SIG-M5 (cell line): Measurements from ENCODE around the gene EGFL8.
"Not testable (repeated sequence)": the region's sequence is repeated elsewhere in the genome, so short reads cannot be mapped to it uniquely, and the experiment has no call there.

Experiments
- DNase-seq: peaks from one replicate; lab custom pipeline; 2025; lab: John Stamatoyannopoulos, UW

Gene EGFL8

DNA sequence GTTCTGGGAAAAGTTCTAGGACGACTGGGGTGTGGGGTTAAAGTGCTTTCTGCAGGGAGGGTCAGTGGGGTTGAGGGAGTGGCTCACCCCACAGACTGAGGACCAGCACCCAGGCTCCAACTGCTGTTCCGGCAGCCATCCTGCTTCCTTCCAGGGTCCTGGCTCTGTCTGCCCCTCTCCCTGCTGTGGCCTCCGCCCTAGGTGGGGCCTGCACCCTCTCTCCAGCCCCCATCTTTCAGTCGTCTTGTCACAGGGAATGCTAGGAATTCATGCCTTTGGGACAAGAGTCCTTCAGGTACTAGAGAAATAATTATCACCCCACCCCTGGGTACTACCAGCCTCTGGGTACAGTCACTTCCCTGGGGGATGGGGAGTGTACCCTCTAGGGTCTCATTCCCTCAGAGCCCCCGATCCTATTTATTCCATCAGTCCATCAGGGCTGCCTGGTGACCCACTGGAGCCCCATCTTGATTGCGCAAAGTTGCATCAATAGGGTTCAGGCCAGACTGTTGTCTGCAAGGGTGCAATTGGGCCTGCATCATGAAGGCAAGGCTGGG, 19.8 kb downstream of the EGFL8 start, which contains the start of gene AGER:
Gene AGER (minus strand): TSS at position 170 of the 557 bp plus-strand sequence. CDS start 31 bp downstream, at position 139.
- DNase-seq, result no peak

DNA sequence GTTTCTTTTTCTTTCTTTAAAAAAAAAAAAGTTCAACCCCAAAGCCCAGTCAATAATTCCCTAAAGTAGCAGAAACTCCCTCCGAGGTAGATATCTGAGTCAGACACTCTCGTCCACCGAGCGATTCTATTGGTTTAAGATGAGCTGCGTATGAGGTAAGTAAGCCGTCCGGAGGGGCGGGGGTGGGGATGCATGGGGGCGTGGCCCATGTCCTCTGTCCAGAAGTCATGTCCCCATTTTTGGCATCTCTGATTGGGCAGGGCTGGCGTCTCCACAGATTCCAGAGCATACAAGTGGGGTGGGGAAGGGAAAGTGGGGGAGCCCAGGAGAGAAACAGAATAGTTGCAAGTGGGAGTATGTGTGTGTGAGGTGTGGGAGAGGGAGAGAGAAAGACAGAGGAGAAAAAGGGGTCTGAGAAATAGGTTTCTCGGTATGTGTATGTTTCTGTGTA, 21.3 kb downstream of the EGFL8 start:
- DNase-seq, result not testable (repeated sequence)

DNA sequence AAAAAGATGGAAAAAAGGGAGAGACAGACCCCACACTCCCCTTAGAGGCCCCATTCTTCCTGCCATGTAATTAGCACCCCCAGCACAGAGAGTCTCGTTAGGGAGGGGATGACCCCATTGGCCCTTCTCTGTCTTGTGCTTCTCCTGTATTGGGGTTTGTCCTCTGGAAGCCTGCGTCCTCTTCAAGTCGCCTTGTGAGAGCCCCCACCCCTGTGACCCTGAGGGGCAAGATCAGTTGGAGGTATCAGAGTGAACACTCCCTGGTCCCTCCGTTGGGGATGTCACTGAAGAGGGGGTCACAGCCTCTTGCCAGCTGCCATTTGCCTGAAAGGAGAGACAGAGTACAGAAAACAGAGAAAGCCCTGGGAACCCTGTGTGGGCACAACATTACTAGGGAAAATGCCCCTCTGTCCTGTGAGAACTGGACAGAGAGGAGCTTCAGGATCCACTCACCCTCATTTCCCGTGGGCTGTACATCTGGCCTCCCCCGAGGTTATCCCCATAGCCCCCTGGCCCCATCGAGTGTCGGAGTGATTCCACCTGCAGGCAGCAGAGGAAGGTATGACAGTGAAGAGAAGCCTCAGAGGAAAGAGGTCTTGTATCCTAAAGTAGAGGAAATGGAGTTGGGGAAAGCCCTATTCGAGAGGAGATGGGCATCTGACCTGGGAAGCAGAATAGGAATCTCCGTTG, 21.9 kb downstream of the EGFL8 start:
- not testable (repeated sequence) for DNase-seq

DNA sequence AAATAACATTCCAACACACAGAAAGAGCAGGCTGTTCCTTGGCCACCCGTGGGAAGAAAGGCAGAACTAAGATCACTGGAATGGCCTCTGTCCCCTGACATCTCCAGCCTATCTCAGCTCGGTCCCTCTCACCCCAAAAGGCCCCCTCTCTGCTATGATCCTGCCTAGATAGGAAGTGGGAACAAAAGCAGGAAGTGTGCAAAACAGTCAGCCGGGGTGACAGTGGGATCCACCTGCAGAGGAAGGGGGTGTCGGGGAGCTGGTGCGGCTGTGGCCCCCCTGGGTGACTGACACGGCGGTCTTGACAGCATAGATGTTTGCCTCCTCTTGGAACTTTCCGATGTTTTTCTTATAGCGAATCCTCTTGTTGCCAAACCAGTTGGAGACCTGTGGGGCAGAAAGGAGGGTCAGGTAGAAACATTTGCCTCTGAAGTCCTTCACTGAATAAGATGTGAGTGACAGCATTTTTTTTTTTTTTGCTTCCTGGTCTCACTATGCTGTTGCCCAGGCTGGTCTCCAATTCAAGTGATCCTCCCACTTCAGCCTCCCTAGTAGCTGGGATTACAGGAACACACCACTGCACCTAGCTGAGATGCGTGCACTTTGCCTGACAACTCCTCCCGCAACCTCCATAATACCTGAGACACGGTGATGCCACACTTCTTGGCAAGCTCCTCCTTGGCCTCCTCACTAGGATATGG, 22.8 kb downstream of the EGFL8 start:
- no peak for DNase-seq

DNA sequence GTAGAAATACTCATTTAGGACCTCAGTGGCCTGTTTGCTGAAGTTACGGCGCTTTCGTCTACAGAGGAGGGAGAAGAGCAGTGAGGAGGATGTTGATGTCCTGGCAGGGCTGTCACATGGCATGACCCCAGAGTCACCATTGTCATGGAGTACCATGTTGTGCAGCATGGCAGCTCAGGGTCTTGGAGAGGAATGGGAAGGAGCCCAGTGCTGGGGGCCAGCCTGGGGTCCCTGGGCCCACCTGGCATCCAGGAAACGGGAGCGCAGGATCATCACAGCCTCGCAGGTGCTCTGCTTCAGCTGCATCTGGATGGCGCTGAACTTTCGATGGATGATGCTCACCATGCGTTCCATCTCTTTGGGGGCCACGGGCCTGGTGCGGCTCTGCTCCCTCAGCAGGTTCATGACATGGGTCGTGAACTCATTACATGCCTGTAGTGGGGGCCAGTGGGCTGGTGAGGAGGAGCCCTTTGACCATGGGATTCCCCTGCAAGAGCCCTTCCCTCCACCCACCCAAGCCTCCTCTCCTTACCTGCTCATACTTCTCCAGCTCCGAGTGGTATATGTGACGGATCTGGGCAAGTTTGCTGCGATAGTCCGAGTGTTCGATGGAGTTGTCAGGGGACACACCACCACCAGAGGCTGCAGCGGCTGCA, 23.5 kb downstream of the EGFL8 start:
- DNase-seq, result not testable (repeated sequence)

DNA sequence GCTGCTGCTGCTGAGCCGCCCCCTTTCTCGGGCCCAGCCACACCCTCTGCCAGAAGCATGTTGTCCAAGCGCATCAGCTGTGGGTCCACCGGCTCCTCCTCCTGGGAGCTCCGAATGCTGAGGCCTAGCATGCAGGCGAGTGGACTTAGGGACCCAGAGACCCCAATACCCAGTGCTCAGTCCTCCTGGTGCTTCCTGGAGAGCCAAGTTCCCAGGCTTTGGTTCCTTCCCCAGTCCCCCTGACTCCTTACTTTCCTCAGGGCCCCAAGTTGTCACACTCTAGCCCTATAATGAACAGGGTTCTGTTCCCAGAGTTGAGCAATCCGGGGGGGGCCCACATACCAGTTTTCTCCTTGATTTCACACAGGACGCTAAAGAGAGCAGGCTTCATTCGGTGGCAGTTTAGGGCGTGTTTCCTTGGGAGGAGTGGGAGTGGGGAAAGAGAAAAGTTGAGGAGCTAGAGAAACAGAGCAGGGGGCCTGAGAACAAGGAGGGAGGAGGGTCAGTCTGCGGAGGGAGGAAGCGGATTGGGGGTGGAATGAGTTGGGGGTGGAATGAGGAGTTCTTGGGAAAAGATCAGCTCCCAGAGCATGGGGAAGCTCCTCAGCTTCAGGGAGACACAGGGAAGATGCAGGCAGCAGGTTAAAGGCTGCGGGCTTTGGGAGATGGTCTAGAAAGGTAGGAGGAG, 24.1 kb downstream of the EGFL8 start:
- no peak for DNase-seq

DNA sequence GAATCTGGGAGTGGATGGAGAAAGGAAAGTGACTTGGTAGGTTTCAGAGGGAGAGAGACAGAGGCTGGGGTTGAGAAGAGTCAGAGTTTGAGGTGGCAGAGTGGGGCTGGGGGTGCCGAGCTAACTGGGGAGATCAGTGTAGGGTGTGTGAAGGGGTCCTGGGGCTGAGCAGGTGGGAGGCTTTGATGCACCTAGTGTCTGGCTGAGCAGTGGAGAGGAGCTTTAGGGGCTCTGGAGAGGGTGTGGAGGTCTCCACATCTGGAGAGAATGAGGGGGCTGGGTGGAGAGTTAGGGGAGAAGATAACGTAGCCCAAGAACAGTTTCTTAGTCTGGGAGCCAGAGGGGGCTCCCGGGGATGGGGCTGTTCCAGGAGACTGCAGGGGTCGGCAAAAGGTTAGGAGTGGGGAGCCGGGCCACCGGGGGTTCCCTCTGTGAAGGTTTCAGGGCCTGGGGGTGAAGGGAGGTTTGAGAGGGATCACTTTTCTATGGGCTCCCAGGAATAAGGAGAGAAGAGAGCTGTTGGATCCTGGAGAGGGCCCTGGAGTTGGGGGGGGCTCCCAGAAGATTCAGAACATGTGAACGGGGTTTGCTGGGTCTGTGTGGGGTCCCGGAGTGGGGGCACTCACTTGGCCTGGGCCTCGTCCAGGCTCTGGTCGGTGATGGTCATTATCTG, 24.8 kb downstream of the EGFL8 start:
- DNase-seq, result no peak

DNA sequence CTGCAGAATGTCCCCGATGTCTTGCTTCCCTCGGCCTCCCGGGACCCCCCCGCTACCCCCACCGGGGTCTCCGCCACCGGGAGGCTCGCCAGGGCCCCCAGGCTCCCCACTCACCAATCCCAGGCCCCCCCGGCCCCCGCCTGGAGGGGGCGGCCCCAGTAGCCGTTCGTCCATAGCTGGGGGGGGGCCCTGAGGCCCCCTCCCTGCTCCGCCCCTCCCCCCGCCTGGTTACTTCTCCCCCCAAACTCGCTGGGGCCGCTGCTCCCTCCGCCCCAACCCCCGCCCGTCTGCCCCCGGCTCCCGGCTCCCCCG, 25.3 kb downstream of the EGFL8 start:
- no peak for DNase-seq

DNA sequence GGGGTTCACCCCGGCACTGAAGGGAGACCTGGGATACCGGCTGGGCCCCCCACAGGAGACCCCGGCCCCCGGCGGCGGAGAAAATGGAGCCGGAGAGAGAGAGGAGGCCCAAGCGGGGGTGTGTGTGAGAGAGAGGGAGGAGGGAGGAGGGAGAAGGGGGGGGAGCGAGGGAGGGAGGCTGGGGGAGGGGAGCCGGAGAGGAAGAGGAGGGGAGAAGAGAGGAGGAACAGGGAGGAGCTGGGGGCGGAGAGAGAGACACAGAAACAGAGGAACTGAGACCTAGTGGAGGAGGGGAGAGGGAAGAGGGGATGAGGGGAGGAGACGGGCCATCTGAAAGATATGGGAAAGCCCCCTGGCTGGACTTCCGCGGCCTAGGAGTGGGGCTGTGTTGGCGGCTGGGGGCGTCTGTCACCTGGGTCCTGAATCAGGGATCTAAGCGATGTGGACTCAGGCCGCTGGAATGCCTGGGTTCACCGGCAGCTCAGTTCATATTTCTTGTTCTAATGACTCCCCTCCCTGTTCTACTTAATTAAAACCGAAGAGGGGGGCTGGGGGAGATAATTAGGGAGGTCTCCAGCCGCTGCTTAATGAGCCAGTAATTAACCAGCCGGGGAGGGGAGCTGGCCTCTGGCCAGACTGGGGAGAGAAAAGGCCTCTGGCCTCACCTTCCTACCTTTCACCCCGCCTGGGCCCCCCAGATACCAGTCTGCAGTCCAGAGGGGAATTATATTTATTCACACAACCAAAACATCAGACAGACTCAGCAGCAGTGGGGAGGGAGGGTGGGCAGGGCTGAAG, 25.9 kb downstream of the EGFL8 start, which contains the start of gene PBX2:
Gene PBX2 (minus strand): TSS at position 149 of the 798 bp plus-strand sequence. CDS start 287 bp downstream, outside the sequence.
- DNase-seq, result peak; percentile 20

DNA sequence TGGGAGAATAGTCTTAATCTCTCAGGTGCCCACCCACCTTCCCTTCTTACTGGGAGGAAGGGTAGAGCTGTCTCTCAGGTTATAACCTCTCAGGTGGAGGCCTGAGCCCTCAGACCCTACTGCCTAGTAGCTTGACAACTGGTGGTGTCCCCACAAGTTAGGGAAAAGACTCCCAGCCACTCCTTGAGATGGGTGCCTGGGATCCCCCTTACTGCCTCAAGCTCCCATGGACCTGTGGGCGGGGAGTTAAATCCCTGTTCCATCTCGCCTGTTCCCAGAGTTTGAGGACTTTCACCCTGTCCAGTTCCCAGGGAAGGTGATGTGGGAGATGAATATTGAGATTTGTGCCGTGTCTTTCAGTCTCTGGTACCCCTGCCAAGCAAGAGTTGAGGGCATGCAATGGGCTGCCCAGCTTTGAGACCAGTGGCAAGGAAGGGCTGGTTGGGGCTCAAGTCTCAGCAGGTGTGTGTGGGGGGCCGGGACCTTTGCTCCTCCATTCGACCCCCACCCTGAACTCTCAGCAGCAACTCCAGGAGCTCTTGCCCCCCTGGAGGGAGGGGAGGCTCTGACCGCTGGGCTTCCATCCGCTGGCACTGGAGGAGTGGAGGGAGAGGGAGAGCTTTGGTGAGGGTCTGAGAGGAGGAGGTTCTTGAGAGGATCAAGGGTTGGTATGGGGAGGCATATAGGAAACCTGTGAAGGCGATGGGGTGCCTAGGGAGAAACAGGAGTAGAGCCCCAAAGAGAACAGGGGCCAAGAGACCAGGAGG, 26.7 kb downstream of the EGFL8 start:
- DNase-seq, result no peak

DNA sequence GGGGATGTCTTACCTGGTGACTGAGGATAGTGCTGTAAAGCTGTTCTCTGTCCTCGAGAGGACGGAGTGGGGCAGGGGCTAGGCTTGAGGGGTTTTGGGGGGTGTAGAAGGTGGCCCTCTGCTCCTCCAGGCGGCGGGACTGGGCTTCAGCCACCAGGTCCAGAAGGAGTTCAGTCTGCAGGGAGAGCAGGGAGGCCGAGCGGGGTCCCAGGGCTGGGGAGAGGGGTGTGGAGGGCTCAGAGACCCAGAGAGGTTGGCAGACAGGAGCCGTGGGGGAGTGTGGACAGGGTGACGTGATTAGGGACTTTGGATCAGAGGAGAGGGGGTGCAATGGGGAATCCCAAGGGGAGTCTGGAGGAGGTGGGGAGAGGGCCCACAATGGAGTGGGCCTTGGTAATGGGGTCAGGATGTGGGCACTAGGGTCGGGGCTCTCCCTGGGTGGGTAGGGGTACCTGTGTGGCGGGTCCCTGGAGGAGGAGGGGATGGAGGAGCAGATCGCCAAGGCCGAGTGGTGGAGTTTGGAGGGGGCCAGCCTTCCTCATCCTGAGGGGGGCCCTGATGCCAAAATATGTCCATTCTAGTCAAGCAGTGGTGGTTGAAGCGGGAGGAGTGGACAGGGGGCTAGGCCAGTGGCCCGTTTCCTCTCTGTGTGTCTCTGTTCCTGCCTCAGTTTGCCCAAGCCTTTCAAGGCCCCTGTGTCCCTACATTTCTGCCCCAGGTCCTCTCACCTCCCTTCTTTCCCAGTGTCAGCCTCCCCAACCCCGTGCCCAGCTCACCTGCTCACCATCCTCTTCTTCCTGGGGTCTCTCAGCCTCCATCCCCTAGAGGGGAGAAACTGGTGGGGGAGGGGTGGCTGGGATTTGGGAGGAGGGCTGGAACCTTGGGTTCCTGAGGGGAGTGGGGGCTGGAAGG, 27.6 kb downstream of the EGFL8 start:
- no peak for DNase-seq

DNA sequence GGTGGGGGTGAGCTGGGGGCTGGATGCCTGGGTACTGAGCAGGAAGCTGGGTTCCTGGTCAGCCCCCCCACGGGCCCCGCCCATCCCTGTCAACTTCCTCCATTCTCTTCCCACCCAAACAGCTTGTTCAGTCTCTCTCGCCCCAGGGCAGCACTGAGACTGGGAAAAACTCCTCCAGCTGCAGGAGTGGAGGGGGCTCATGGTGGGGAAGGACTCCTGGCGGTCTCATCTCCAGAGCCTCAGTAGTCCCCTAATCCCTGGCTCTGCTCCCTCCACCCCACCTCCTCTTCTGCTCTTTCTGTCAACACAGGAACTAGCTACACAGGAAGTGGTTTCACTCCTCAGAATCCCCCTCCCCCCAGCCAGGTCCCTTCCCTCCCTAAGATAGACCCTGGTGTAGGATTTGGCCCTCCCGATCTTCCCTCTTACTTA, 28.2 kb downstream of the EGFL8 start, which contains the start of gene GPSM3:
Gene GPSM3 (minus strand): TSS at position 36 of the 432 bp plus-strand sequence. CDS start 130 bp downstream, outside the sequence.
- peak; percentile 8 for DNase-seq

DNA sequence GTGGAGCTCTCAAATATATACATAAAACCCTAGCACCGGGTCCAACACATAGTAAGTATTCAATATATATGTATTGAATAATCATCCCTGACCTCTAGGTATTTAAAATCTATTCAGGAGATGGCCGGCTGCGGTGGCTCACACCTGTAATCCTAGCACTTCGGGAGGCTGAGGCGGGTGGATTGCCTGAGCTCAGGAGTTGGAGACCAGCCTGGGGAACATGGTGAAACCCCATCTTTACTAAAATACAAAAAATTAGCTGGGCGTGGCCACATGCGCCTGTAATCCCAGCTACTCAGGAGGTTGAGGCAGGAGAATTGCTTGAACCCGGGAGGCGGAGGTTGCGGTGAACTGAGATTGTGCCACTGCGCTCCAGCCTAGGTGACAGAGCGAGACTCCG, 28.7 kb downstream of the EGFL8 start:
- not testable (repeated sequence) for DNase-seq

DNA sequence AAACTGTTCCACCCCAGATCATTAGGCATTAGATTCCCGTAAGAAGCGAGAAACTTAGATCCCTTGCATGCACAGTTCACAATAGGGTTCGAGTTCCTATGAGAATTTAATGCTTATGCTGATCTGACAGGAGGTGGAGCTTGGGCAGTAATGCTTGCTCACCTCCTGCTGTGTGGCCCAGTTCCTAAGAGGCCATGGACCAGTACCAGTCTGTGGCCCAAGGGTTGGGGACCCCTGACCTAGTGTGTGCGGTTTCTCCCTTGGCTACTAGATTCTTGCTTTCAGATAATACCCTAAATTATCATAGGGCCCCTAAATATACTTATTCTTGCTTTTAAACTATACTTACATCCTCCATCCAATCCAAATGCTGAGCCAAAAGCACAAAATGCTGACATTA, 30.0 kb downstream of the EGFL8 start:
- DNase-seq, result no peak

DNA sequence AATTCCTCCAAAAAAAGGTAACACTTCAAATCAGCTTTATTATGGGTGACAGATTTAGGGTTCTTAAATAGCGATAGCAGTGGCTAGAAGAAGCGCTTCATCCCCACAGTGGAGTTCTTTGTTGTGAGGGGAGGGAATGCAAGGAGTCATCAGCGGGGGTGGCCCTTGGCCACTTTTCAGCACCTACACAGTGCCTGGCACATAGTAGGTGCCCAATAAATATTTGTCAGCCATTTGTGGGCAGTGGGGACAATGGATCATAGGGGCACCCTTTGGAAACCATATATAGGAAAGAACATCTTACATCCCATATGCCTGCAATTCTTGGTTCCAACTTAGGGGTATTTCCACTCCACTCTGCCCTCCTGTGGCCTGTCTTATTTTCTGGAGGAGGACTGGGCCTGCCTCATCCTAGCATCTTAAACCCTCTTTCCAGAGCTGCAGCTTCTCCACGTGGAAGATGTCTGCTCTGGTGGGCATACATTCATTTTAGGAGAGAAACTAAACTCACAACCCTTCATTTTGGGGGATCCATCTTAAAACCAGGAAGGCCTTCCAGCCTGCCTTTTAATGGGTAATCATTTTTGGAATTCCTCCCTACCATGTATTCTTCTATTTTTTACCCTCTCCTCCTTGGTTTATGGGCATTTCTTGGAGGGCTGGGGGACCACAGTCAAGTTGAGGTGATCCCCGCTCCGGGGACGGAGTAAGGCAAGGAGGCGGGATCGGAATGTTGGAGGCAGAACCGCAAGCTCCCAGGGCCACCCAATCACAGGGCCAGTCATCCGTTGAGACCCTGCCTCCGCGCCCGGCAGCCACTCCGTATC, 30.6 kb downstream of the EGFL8 start:
- DNase-seq, result no peak

DNA sequence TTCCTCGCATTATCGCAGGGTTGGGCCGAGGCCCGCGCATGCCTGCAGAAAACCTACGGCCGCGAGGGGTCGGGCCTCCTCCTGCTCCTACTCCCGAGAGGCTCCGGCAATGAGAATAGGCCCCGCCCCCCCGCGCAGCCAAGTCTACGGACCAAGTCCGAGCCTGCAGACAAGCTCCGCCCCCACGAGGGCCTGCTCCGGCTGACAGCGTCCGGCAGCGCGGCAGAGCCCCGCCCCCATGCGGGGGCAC, 31.2 kb downstream of the EGFL8 start:
- peak; percentile 88 for DNase-seq

DNA sequence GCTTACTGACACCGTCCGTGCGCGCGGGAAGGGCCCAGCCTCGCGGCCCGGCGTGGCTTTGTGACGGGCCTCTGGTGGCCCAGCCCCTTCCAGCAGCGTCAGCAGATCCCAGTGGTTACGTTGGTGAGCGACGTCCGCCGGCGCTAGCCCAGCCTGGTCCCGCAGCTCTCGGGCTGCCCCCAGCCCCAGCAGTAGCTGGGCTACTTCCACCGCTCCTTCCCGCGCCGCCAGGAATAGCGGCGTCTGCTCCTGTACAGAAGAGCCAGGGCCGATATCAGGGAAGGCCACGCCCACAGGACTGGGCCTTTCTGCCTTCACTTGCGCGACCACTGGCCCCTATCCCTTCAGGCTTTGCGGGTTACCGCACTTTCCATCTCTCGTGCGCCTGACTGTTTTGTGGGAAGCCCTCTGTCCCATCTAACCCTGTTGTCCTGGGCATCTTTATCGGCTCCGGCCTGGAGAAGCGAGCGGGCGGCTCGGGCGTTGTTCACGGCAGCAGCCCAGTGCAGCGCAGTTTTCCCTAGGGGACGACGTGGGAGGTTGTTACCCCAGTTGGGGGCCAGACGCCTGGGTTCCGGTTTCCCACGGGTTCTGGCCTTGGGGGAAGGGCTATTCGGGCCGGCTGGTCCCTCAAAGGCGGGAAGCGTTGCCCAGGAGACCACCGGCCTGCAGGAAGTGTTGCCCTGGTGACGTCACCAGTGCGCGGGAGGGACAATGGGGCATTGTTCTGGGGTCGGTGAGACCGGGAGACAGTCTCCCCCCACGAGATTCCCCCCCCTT, 31.7 kb downstream of the EGFL8 start:
- no peak for DNase-seq
